ENCODE results near the gene NEURL2. TPM values are rescaled to one million over a fixed set of nuclear protein-coding genes. Genes with fewer than 3 reads are reported as not detected.

The NEURL2 gene
- total RNA-seq, 1 donor from 2014 or later = 3.5 TPM

DNA sequence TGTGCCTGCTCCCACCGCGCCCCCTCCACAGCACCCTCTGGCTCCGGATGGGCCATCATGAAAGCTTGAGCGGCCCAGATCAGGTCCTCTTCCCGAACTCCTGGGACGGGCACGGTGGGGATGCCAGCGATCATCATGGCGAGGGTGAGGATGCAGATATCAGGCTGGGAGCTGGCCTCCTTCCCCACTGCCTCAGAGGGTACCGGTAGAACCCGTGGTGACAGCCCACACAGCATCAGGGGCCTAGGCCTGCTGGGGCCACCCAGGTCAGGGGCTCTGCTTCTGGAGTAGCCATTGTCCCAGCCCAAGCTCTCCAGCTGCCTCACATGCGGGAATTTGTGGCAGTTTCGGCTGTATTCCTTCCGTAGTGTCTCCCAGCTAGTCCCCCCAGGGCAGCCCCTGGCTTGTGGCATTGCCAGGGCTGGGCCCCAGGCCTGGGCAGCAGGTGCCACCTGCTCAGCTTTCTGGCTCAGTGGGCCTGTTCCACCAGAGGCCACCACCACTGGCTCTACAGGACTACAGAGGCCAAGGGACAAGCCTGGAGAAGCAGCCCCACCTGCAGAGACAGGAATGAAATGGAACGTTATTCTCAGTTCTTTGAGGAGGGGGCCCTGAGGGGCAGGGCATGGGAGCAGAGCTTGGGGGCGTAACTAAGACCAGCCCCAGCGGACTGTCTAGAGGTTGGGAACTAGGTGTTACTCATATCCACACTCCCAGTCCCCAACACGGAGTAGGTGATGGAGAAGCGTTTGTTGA is 4.2 kb downstream of the NEURL2 start:
- no peaks in the 10 kb centered on the region for H3K36me3 Mint-ChIP-seq (ENCODE audit: unreplicated experiment)
- H3K9me3 Mint-ChIP-seq (ENCODE audit: unreplicated experiment) = peaks cover 5% of the 10 kb centered on the region
- H3K27ac Mint-ChIP-seq (ENCODE audit: unreplicated experiment) = no peak overlapping the region
- DNase-seq = no peak
- TF ChIP-seq, protein P1, sequence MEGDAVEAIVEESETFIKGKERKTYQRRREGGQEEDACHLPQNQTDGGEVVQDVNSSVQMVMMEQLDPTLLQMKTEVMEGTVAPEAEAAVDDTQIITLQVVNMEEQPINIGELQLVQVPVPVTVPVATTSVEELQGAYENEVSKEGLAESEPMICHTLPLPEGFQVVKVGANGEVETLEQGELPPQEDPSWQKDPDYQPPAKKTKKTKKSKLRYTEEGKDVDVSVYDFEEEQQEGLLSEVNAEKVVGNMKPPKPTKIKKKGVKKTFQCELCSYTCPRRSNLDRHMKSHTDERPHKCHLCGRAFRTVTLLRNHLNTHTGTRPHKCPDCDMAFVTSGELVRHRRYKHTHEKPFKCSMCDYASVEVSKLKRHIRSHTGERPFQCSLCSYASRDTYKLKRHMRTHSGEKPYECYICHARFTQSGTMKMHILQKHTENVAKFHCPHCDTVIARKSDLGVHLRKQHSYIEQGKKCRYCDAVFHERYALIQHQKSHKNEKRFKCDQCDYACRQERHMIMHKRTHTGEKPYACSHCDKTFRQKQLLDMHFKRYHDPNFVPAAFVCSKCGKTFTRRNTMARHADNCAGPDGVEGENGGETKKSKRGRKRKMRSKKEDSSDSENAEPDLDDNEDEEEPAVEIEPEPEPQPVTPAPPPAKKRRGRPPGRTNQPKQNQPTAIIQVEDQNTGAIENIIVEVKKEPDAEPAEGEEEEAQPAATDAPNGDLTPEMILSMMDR (IDR thresholded peaks at IDR 0.05; ENCODE audit: partially characterized antibody, unreplicated experiment) = no peak
- H3K4me1 Mint-ChIP-seq (ENCODE audit: low read depth, unreplicated experiment) = peaks cover 4% of the 10 kb centered on the region
- H3K27me3 Mint-ChIP-seq (ENCODE audit: unreplicated experiment) = peaks cover 3% of the 10 kb centered on the region
- no peak overlapping the region for H3K4me3 Mint-ChIP-seq (ENCODE audit: unreplicated experiment)

DNA sequence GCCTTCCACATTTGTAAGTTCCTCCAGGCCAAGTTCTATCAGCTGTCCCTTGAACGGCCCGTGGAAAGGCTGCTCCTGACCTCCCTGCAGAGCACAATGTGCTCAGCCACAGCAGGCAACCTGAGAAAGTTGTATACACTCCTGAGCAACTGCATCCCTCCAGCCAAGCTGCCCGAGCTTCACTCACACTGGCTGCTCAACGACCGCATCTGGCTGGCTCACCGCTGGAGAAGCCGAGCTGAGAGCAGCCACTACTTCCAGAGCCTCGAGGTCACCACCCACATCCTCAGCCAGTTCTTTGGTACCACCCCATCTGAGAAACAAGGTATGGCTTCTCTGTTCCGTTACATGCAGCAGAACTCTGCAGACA is 7.9 kb downstream of the NEURL2 start:
- peaks cover 9% of the 10 kb centered on the region for H3K4me1 Mint-ChIP-seq (ENCODE audit: low read depth, unreplicated experiment)
- no peaks in the 10 kb centered on the region for H3K9me3 Mint-ChIP-seq (ENCODE audit: unreplicated experiment)
- no peaks in the 10 kb centered on the region for H3K36me3 Mint-ChIP-seq (ENCODE audit: unreplicated experiment)
- TF ChIP-seq, protein P1 (IDR thresholded peaks at IDR 0.05; ENCODE audit: partially characterized antibody, unreplicated experiment) = no peak
- no peak overlapping the region for H3K4me3 Mint-ChIP-seq (ENCODE audit: unreplicated experiment)
- DNase-seq = no peak
- no peak overlapping the region for H3K27ac Mint-ChIP-seq (ENCODE audit: unreplicated experiment)
- peaks cover 3% of the 10 kb centered on the region for H3K27me3 Mint-ChIP-seq (ENCODE audit: unreplicated experiment)

DNA sequence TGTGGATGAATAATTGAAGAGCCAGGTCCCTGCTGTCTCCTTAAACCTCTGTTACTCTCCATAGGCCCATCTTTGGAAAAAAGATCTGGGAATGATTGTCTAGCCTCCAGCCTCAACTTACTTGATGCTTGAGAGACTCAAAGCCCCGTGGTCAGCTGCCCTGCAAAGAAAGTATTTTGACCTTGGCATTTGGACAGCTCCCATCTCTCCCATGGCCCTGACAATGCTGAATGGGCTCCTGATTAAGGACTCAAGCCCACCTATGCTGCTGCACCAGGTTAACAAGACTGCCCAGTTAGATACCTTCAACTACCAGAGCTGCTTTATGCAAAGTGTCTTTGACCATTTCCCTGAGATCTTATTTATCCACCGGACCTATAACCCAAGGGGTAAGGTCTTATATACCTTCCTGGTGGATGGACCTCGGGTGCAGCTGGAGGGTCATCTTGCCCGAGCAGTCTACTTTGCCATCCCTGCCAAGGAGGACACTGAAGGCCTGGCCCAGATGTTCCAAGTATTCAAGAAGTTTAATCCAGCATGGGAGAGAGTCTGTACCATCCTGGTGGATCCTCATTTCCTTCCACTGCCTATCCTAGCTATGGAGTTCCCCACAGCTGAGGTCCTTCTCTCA is 8.4 kb downstream of the NEURL2 start:
- Mint-ChIP-seq H3K27ac (ENCODE audit: unreplicated experiment) (no peak overlapping the region), H3K36me3 (ENCODE audit: unreplicated experiment) (no peaks in the 10 kb centered on the region), H3K4me3 (ENCODE audit: unreplicated experiment) (peak overlapping the region; percentile 78), H3K9me3 (ENCODE audit: unreplicated experiment) (no peaks in the 10 kb centered on the region), H3K4me1 (ENCODE audit: low read depth, unreplicated experiment) (peaks cover 9% of the 10 kb centered on the region), H3K27me3 (ENCODE audit: unreplicated experiment) (peaks cover 3% of the 10 kb centered on the region)
- no peak for DNase-seq
- TF ChIP-seq, protein P1 (IDR thresholded peaks at IDR 0.05; ENCODE audit: partially characterized antibody, unreplicated experiment) = no peak

DNA sequence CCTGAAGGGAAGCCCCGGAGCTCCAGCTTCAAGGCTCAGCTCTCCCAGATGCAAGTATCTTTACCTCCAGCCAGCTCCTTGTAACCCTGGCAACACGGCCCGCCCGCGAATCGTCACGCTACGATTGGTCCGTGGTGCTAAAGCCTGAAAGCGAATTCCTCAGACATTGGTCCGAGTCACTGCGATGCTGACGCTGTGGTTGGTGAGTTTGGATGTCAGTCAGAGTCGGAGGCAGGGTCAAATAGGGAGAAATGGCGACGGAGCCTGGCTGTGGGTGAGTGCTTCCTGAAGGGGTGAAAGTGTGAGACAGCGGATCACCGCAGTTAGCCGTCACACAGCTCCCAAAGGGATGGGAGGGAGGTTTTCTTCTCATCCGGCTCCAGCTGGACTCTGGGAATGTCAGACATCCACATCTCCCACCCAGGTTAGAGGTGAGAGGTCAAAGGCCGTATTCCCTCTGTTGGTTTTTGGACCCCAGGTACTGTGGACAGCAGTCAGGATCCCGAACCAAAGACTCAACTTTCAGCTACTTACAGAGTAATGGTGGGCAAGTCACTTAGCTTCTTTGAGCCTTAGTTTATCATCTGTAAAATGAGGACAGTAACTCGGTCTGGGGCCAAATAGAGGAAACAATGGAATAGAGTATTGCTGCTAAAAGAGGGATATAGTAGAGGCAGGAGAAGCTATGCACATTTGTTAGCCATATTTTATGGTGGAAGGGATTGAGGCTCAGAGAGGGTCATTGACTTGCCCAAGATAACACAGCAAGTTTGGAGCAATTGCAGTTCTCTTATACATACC is 9.8 kb downstream of the NEURL2 start, which contains the start of gene ZSWIM1:
Gene ZSWIM1 (plus strand): TSS at position 240 of the 801 bp plus-strand sequence. CDS start 1,366 bp downstream, outside the sequence.
- Mint-ChIP-seq H3K4me1 (ENCODE audit: low read depth, unreplicated experiment) (peaks cover 9% of the 10 kb centered on the region), H3K27me3 (ENCODE audit: unreplicated experiment) (peaks cover 3% of the 10 kb centered on the region), H3K9me3 (ENCODE audit: unreplicated experiment) (no peaks in the 10 kb centered on the region), H3K4me3 (ENCODE audit: unreplicated experiment) (peak within 1 kb of the TSS; percentile 88), H3K36me3 (ENCODE audit: unreplicated experiment) (no peaks in the 10 kb centered on the region), H3K27ac (ENCODE audit: unreplicated experiment) (peak within 1 kb of the TSS; percentile 87)
- DNase-seq = peak; percentile 99
- TF ChIP-seq, protein P1 (IDR thresholded peaks at IDR 0.05; ENCODE audit: partially characterized antibody, unreplicated experiment) = no peak
